Body of pancreas (tissue), 4 donors: ENCODE results near the gene ATE1. TPM values are rescaled to one million over a fixed set of nuclear protein-coding genes. Genes with fewer than 3 reads are reported as not detected.

Source experiments
- ATAC-seq: fragments of 150-250 bp; one replicate; pipeline ENCODE4 v1.9.1; 2016
- DNase-seq, 4 donors: peaks; one replicate each; pipeline ENCODE4 v3.0.0-alpha.2; 2019
- H3K27ac ChIP-seq, 4 donors: fragments of 200-600 bp; sonication (generic); 1 replicate in 3 of 4; 2 replicates in 1 of 4; pipeline versions ENCODE4 v1.5.1 to v1.6.1; 2016 to 2019; ENCODE audit warnings: mild to moderate bottlenecking in 1 of 4, mixed read lengths in 1 of 4, moderate library complexity in 1 of 4
- H3K27me3 ChIP-seq, 2 donors: fragments of 200-600 bp; sonication (generic); one replicate each; pipeline ENCODE4 v1.6.0; 2016; ENCODE audit warnings: mild to moderate bottlenecking in 1 of 2
- H3K36me3 ChIP-seq, 2 donors: fragments of 200-600 bp; sonication (generic); replicated peaks in 1 of 2; 2 replicates each; pipeline ENCODE4 v1.5.1; 2016; ENCODE audit warnings: low read depth in 2 of 2; ENCODE audit not compliant: insufficient read depth in 1 of 2
- H3K4me1 ChIP-seq: fragments of 200-600 bp; sonication (generic); one replicate; pipeline ENCODE4 v1.6.0; 2016
- H3K4me3 ChIP-seq, 2 donors: fragments of 200-600 bp; sonication (generic); 1 replicate in 1 of 2; 2 replicates in 1 of 2; pipeline ENCODE4 v1.5.1; 2016 to 2019
- H3K9me3 ChIP-seq, 3 donors: fragments of 200-600 bp; sonication (generic); 1 replicate in 2 of 3; 2 replicates in 1 of 3; pipeline ENCODE4 v1.5.1; 2016
- POLR2A ChIP-seq, 3 donors: fragments of 450-650 bp; IDR thresholded peaks; one replicate each; pipeline ENCODE4 v1.6.1; 2016; ENCODE audit warnings: antibody characterized with exemption in 3 of 3, mild to moderate bottlenecking in 2 of 3
- WGBS, 2 donors: methylation state at CpG; one replicate each; pipeline ENCODE4 v1.1.5; 2017; 5-methylcytosine and 5-hydroxymethylcytosine counted together
- intact Hi-C: fragments of 100-400 bp; cut with DNase I; formaldehyde crosslinking; loops from one replicate; pipeline ENCODE4 v1.15.1; 2023
- total RNA-seq, 2 donors: library from RNA; depleted of rRNA; stranded (reverse); fragments of >200 nt; gene quantifications; one replicate each; pipeline ENCODE4 v1.1.0, GENCODE V29; 2016
- TF ChIP-seq, protein P1 (sequence below), 7 experiments: fragments of 450-650 bp in 4 of 7; fragments of 200-600 bp in 3 of 7; sonication (generic) in 3 of 7; IDR thresholded peaks; one replicate each; pipeline ENCODE4 v1.5.1; 2016 to 2019; ENCODE audit warnings: antibody characterized with exemption in 7 of 7

ATE1 gene
- total RNA-seq, 2 donors from 2014 or later, result 15.0 to 19.8 TPM

DNA sequence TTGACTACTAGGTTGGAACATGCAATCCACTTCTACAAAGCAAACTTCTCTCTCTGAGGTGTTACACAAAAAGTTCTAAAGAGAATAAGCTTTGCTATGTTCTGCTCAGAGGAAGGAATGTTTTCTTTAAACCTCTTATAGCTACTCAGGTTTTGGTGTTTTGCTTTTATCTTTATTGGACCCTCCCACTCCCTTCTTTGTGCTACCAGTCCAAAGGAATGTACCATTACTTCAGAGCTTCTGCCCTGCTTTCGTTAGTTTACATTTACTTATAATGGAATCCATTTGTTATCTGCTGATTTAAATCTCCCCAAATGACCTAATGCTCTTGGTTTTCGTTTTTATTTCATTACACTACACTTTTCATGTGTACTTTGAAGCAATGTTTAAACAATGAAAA lies 154.9 kb downstream of the ATE1 start:
- DNase-seq (no peak), ATAC-seq (no peak)
- Histone ChIP-seq H3K9me3 (no peaks in the 10 kb centered on the region), H3K27ac (no peak overlapping the region), H3K36me3 (no peaks in the 10 kb centered on the region), H3K4me1 (no peaks in the 10 kb centered on the region), H3K27me3 (no peaks in the 10 kb centered on the region), H3K4me3 (no peak overlapping the region)
- 56 to 62% methylated on average over 2 of the region's 2 CpGs for WGBS, 2 donors
- intact Hi-C loops, result no loop called here
- no peak for TF ChIP-seq POLR2A (IDR thresholded peaks at IDR 0.05)
- TF ChIP-seq, protein P1, sequence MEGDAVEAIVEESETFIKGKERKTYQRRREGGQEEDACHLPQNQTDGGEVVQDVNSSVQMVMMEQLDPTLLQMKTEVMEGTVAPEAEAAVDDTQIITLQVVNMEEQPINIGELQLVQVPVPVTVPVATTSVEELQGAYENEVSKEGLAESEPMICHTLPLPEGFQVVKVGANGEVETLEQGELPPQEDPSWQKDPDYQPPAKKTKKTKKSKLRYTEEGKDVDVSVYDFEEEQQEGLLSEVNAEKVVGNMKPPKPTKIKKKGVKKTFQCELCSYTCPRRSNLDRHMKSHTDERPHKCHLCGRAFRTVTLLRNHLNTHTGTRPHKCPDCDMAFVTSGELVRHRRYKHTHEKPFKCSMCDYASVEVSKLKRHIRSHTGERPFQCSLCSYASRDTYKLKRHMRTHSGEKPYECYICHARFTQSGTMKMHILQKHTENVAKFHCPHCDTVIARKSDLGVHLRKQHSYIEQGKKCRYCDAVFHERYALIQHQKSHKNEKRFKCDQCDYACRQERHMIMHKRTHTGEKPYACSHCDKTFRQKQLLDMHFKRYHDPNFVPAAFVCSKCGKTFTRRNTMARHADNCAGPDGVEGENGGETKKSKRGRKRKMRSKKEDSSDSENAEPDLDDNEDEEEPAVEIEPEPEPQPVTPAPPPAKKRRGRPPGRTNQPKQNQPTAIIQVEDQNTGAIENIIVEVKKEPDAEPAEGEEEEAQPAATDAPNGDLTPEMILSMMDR (IDR thresholded peaks at IDR 0.05), result no peak

- ATAC-seq, result no peak
- intact Hi-C loops, result no loop called here
- DNase-seq, result no peak
- Histone ChIP-seq H3K9me3 (no peaks in the 10 kb centered on the region), H3K4me1 (no peaks in the 10 kb centered on the region), H3K4me3 (no peak overlapping the region), H3K27me3 (no peaks in the 10 kb centered on the region), H3K36me3 (no peaks in the 10 kb centered on the region), H3K27ac (no peak overlapping the region)
- TF ChIP-seq, protein P1 (IDR thresholded peaks at IDR 0.05), result no peak
- no peak for TF ChIP-seq POLR2A (IDR thresholded peaks at IDR 0.05)
- WGBS, 2 donors, result 92% methylated on average over 6 of the region's 6 CpGs
Measured at GRCh38 chr10:121772406-121772805, 155.4 kb downstream of the ATE1 start.

GRCh38 chr10:121771966-121772365 lies 155.9 kb downstream of the ATE1 start:
- WGBS, 2 donors, result 73 to 74% methylated on average over 5 of the region's 5 CpGs
- intact Hi-C loops, result no loop called here
- Histone ChIP-seq H3K9me3 (no peaks in the 10 kb centered on the region), H3K36me3 (no peaks in the 10 kb centered on the region), H3K4me3 (no peak overlapping the region), H3K27ac (no peak overlapping the region), H3K4me1 (no peaks in the 10 kb centered on the region), H3K27me3 (no peaks in the 10 kb centered on the region)
- no peak for DNase-seq
- TF ChIP-seq POLR2A (IDR thresholded peaks at IDR 0.05), result no peak
- TF ChIP-seq, protein P1 (IDR thresholded peaks at IDR 0.05), result no peak
- no peak for ATAC-seq

- WGBS, 2 donors, result 72% methylated on average over 4 of the region's 4 CpGs
- TF ChIP-seq POLR2A (IDR thresholded peaks at IDR 0.05), result no peak
- TF ChIP-seq, protein P1 (IDR thresholded peaks at IDR 0.05), result no peak
- no peak for DNase-seq
Measured at GRCh38 chr10:121766426-121766825, 161.4 kb downstream of the ATE1 start.

GRCh38 chr10:121765204-121765603 lies 162.6 kb downstream of the ATE1 start:
- intact Hi-C loops, result no loop called here
- TF ChIP-seq, protein P1 (IDR thresholded peaks at IDR 0.05), result no peak
- no peak for TF ChIP-seq POLR2A (IDR thresholded peaks at IDR 0.05)
- Histone ChIP-seq H3K27me3 (no peaks in the 10 kb centered on the region), H3K9me3 (no peaks in the 10 kb centered on the region), H3K36me3 (no peaks in the 10 kb centered on the region), H3K4me3 (no peak overlapping the region), H3K27ac (no peak overlapping the region), H3K4me1 (no peaks in the 10 kb centered on the region)
- no peak for ATAC-seq
- WGBS, 2 donors, result 92 to 93% methylated on average over 4 of the region's 4 CpGs
- no peak for DNase-seq

More at GRCh38 chr10:121766426-121766825, 161.4 kb downstream of the ATE1 start:
- no peaks in the 10 kb centered on the region for H3K4me1 ChIP-seq
- ATAC-seq, result no peak
- no peaks in the 10 kb centered on the region for H3K9me3 ChIP-seq
- intact Hi-C loops, result no loop called here
- H3K27me3 ChIP-seq, result no peaks in the 10 kb centered on the region
- H3K27ac ChIP-seq, result no peak overlapping the region
- no peak overlapping the region for H3K4me3 ChIP-seq
- H3K36me3 ChIP-seq, result no peaks in the 10 kb centered on the region
